Measurements from ENCODE around the gene MACROH2A2. TPM values are rescaled to one million over a fixed set of nuclear protein-coding genes. Genes with fewer than 3 reads are reported as not detected.

The MACROH2A2 gene
- total RNA-seq, 3 donors from 2014 or later (not counting 1 experiment from before 2014, with no cell fraction given): 0.78 to 1.4 (median 1.1) TPM

DNA sequence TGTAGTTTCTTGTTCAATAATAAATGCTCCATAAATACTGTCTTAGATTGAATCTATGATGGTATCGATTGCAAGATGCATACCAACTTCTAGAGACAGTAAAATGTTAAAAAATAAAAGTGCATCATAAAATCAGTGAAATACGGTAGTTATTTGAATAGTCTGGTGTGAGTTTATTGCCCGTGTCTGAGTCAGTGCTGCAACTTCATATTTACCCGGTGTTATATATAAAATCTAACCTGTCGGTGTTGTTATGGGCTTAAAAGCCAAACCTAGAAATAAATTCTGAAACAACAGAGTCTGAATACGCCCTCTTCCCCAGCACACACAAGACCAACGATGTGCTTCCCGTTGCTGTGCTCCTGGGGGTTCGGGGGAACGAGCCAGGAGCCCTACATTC, 16.3 kb downstream of the MACROH2A2 start:
- Mint-ChIP-seq H3K27me3 (ENCODE audit: low read depth in 2 of 2) (peaks cover 2 to 7% of the 10 kb centered on the region in 2 donors), H3K4me3 (no peak overlapping the region), H3K4me1 (no peaks in the 10 kb centered on the region), H3K9me3 (no peaks in the 10 kb centered on the region), H3K27ac (no peak overlapping the region), H3K36me3 (no peaks in the 10 kb centered on the region)
- no peaks in the 10 kb centered on the region for H3K27me3 ChIP-seq (ENCODE audit: control insufficient read depth, insufficient read depth, low read length)
- no peaks in the 10 kb centered on the region for H3K36me3 ChIP-seq (ENCODE audit: control insufficient read depth, insufficient read depth, low read length)
- H3K27ac ChIP-seq (ENCODE audit: low read length): no peak overlapping the region
- ATAC-seq (no peak), DNase-seq (no peak)
- TF ChIP-seq, protein P1, sequence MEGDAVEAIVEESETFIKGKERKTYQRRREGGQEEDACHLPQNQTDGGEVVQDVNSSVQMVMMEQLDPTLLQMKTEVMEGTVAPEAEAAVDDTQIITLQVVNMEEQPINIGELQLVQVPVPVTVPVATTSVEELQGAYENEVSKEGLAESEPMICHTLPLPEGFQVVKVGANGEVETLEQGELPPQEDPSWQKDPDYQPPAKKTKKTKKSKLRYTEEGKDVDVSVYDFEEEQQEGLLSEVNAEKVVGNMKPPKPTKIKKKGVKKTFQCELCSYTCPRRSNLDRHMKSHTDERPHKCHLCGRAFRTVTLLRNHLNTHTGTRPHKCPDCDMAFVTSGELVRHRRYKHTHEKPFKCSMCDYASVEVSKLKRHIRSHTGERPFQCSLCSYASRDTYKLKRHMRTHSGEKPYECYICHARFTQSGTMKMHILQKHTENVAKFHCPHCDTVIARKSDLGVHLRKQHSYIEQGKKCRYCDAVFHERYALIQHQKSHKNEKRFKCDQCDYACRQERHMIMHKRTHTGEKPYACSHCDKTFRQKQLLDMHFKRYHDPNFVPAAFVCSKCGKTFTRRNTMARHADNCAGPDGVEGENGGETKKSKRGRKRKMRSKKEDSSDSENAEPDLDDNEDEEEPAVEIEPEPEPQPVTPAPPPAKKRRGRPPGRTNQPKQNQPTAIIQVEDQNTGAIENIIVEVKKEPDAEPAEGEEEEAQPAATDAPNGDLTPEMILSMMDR (IDR thresholded peaks at IDR 0.05): no peak
- H3K4me1 ChIP-seq (ENCODE audit: control insufficient read depth, insufficient read depth, low read length): no peaks in the 10 kb centered on the region
- intact Hi-C loops (cut with micrococcal nuclease): no loop called here
- WGBS (ENCODE audit: insufficient coverage): 89% methylated on average over 9 of the region's 10 CpGs
- no peaks in the 10 kb centered on the region for H3K9me3 ChIP-seq (ENCODE audit: control insufficient read depth, insufficient read depth, low read length)
- no peak overlapping the region for H3K4me3 ChIP-seq (ENCODE audit: low read length)

DNA sequence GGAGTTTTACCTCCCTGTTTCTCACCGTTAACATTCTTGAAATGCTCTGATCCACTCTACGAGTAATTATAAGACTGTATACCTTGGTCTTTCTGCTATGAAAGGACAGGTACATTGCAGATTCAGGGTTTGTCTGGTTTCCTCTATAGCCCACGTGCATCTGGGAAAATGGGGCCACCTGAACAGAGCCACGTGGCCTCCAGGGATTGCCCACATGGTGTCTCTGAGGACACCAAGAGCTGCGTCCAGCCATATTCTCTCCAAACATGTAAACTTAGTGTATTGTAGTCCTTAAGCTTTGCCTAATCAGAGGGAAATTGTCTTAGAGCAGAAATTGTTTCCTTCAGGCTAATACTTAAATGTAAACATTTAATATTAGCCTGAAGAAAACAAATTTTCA, 16.7 kb downstream of the MACROH2A2 start:
- DNase-seq (no peak), ATAC-seq (no peak)
- Histone ChIP-seq H3K4me3 (ENCODE audit: low read length) (no peak overlapping the region), H3K27me3 (ENCODE audit: control insufficient read depth, insufficient read depth, low read length) (no peaks in the 10 kb centered on the region), H3K9me3 (ENCODE audit: control insufficient read depth, insufficient read depth, low read length) (no peaks in the 10 kb centered on the region), H3K36me3 (ENCODE audit: control insufficient read depth, insufficient read depth, low read length) (no peaks in the 10 kb centered on the region), H3K27ac (ENCODE audit: low read length) (no peak overlapping the region), H3K4me1 (ENCODE audit: control insufficient read depth, insufficient read depth, low read length) (no peaks in the 10 kb centered on the region)
- Mint-ChIP-seq H3K4me3 (no peak overlapping the region), H3K27me3 (ENCODE audit: low read depth in 2 of 2) (peaks cover 2 to 11% of the 10 kb centered on the region in 2 donors), H3K27ac (no peak overlapping the region), H3K36me3 (no peaks in the 10 kb centered on the region), H3K4me1 (no peaks in the 10 kb centered on the region), H3K9me3 (no peaks in the 10 kb centered on the region)
- WGBS (ENCODE audit: insufficient coverage): 86% methylated on average over 4 of the region's 5 CpGs
- TF ChIP-seq, protein P1 (IDR thresholded peaks at IDR 0.05): no peak
- intact Hi-C loops (cut with micrococcal nuclease): no loop called here

DNA sequence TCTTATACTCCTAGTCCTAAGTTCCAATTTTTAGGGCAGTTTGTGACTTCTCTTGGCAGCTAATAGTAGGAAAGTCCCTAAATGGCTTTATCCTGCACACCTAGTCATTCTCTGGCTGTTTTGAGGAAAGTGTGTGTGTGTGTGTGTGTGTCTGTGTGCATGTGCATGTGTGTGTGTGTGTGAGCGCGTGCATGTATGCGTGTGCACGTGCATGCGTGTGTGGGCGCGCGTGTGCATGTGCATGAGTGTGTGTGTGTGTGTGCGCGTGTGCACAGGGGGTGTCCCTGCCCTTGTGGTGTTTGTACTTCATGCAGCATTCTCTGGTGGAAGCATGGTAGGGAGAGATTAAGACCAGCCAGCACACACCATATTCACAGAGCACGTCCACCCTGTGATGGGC, 18.2 kb downstream of the MACROH2A2 start:
- H3K9me3 Mint-ChIP-seq: no peaks in the 10 kb centered on the region
- peaks cover 0 to 11% of the 10 kb centered on the region in 2 donors for H3K27me3 Mint-ChIP-seq (ENCODE audit: low read depth in 2 of 2)
- DNase-seq: no peak
- Histone ChIP-seq H3K9me3 (ENCODE audit: control insufficient read depth, insufficient read depth, low read length) (no peaks in the 10 kb centered on the region), H3K4me3 (ENCODE audit: low read length) (no peak overlapping the region), H3K36me3 (ENCODE audit: control insufficient read depth, insufficient read depth, low read length) (no peaks in the 10 kb centered on the region), H3K27me3 (ENCODE audit: control insufficient read depth, insufficient read depth, low read length) (no peaks in the 10 kb centered on the region), H3K4me1 (ENCODE audit: control insufficient read depth, insufficient read depth, low read length) (no peaks in the 10 kb centered on the region), H3K27ac (ENCODE audit: low read length) (no peak overlapping the region)
- TF ChIP-seq, protein P1 (IDR thresholded peaks at IDR 0.05): no peak
- intact Hi-C loops (cut with micrococcal nuclease): no loop called here
- ATAC-seq: no peak
- no peaks in the 10 kb centered on the region for H3K4me1 Mint-ChIP-seq
- H3K36me3 Mint-ChIP-seq: no peaks in the 10 kb centered on the region
- no peak overlapping the region for H3K4me3 Mint-ChIP-seq
- WGBS (ENCODE audit: insufficient coverage): 91% methylated on average over 11 of the region's 11 CpGs
- no peak overlapping the region for H3K27ac Mint-ChIP-seq

DNA sequence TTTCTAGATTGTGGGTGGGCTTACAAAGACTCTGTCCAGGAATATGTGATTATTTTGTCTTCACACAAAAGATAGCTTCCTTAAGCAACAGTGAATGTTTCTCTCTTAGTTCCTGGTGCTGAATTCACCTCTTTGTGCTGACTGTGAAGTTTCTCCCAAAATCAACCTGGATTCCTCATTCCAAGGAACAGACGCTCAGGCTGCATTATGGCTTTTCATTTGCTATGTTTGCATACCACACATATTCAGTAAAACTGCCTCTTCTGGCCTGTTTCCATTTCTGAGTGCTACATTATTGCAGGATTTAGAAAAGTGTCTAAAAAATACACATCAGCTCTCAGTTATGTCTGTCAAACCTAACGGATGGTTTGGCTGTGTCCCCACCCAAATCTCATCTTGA, 21.5 kb downstream of the MACROH2A2 start:
- no peak overlapping the region for H3K27ac Mint-ChIP-seq
- 94% methylated on average over 1 of the region's 2 CpGs for WGBS (ENCODE audit: insufficient coverage)
- H3K4me1 ChIP-seq (ENCODE audit: control insufficient read depth, insufficient read depth, low read length): no peaks in the 10 kb centered on the region
- H3K9me3 ChIP-seq (ENCODE audit: control insufficient read depth, insufficient read depth, low read length): no peaks in the 10 kb centered on the region
- H3K4me1 Mint-ChIP-seq: no peaks in the 10 kb centered on the region
- peaks cover 3 to 27% of the 10 kb centered on the region in 2 donors for H3K27me3 Mint-ChIP-seq (ENCODE audit: low read depth in 2 of 2)
- intact Hi-C loops (cut with micrococcal nuclease): no loop called here
- ATAC-seq (no peak), DNase-seq (no peak)
- H3K9me3 Mint-ChIP-seq: no peaks in the 10 kb centered on the region
- H3K36me3 Mint-ChIP-seq: no peaks in the 10 kb centered on the region
- H3K27ac ChIP-seq (ENCODE audit: low read length): no peak overlapping the region
- no peak overlapping the region for H3K4me3 ChIP-seq (ENCODE audit: low read length)
- no peaks in the 10 kb centered on the region for H3K36me3 ChIP-seq (ENCODE audit: control insufficient read depth, insufficient read depth, low read length)
- H3K27me3 ChIP-seq (ENCODE audit: control insufficient read depth, insufficient read depth, low read length): no peaks in the 10 kb centered on the region
- no peak overlapping the region for H3K4me3 Mint-ChIP-seq
- TF ChIP-seq, protein P1 (IDR thresholded peaks at IDR 0.05): no peak
